Dendritic cell treated with granulocyte-macrophage colony-stimulating factor and Interleukin-4, amounts not matched to agents 40 ng/mL and 50 ng/mL, for 4 days (primary cell): Measurements from ENCODE around the gene NXN.
"Not testable (repeated sequence)": the region's sequence is repeated elsewhere in the genome, so short reads cannot be mapped to it uniquely, and the experiment has no call there.

Source experiments
- H3K27ac Mint-ChIP-seq: one replicate; pipeline ENCODE4 v1.8.0; 2022; ENCODE audit warnings: mild to moderate bottlenecking, mixed read lengths
- H3K27me3 Mint-ChIP-seq: one replicate; pipeline ENCODE4 v1.8.0; 2022; ENCODE audit warnings: mild to moderate bottlenecking, mixed read lengths
- H3K36me3 Mint-ChIP-seq: one replicate; pipeline ENCODE4 v1.8.0; 2022; ENCODE audit warnings: low read depth, mixed read lengths
- H3K4me1 Mint-ChIP-seq: one replicate; pipeline ENCODE4 v1.8.0; 2022; ENCODE audit warnings: low read depth, mixed read lengths
- H3K4me3 Mint-ChIP-seq: one replicate; pipeline ENCODE4 v1.8.0; 2022; ENCODE audit warnings: mild to moderate bottlenecking, moderate library complexity, mixed read lengths
- H3K9me3 Mint-ChIP-seq: one replicate; pipeline ENCODE4 v1.8.0; 2022; ENCODE audit warnings: mixed read lengths
- intact Hi-C: fragments of 100-400 bp; cut with micrococcal nuclease; formaldehyde crosslinking; loops from one replicate; pipeline ENCODE4 v1.15.0; 2022

Gene NXN

GRCh38 chr17:979212-979538 lies 401 bp downstream of the NXN start:
- intact Hi-C loops, result no loop called here
- H3K4me3 Mint-ChIP-seq, result peak overlapping the region; percentile 82
- H3K36me3 Mint-ChIP-seq, result no peaks in the 10 kb centered on the region

DNA sequence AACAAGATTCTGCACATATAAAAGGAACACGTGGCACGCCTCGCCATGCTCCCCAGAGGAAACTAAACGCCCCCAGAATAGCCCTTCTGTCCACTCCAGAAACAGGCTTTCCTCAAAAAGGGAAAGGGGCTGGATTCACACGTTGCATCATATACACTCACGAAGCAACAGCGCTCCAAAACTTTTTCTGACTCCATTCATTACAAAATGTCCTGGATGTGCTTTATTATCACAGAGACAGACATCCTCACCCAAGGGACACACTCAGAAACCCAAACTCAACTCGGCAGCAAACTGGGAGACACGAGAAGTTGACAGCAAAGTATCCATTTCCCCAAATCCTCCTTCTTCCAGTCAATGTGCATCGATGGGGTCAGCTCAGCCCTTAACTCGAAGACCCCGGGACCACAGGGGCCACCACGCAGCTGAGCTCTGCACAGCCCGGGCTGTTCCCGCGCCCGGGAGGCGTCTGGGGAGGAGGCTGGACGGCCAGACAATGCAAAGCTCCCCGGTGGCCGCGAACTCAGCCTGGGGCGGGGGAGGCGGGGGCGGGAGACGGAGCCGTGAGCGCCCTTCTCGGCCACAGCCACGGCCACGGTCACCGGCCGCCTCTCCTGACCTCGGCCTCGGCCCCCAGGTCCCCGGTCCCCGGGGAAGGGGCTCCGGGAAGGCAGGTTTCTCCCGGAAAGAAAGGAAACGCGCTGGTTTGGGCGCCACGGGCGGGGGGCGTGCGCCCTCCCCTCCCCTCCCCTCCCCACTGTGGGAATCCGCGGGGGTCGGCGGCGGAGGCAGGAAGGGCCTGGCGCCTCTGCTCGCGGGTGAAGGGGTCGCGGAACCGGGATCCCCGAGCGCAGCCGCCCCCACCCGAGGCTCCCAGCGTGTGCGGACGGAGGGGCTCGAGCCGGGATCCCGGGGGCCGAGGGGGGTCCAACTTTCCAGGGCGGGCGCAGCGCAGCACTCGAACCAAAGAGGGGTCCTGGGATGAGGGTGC lies 1.2 kb downstream of the NXN start:
- H3K27ac Mint-ChIP-seq, result no peak overlapping the region
- H3K9me3 Mint-ChIP-seq, result no peaks in the 10 kb centered on the region

More at GRCh38 chr17:979212-979538, 401 bp downstream of the NXN start:
- Mint-ChIP-seq H3K4me1 (peaks cover 32% of the 10 kb centered on the region), H3K27me3 (peaks cover 48% of the 10 kb centered on the region), H3K27ac (no peak overlapping the region), H3K9me3 (no peaks in the 10 kb centered on the region)

GRCh38 chr17:977166-977565 lies 2.4 kb downstream of the NXN start:
- H3K9me3 Mint-ChIP-seq, result no peaks in the 10 kb centered on the region

More for the DNA sequence above, 1.2 kb downstream of the NXN start:
- H3K4me1 Mint-ChIP-seq, result peaks cover 32% of the 10 kb centered on the region
- intact Hi-C loops, result no loop called here
- peak overlapping the region; percentile 49 for H3K4me3 Mint-ChIP-seq
- H3K27me3 Mint-ChIP-seq, result peaks cover 44% of the 10 kb centered on the region
- no peaks in the 10 kb centered on the region for H3K36me3 Mint-ChIP-seq

DNA sequence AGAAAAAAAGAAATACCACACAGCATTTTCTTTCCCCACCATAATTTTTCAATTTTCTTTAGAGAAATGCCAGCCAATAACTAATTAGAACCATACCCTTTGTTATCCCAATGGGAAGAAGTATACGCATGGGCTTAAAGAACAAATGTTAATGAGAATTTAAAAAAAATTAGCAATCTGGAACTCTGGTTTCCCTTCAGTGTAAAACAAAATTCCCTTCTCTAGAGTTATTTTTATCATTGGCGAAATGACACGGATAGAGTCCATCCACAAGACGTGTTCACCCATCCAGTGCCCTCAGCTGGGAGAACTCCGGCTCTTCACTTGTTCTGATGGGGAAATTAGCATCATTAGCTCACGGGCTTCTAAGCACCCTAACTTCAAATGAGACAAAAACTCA lies 3.3 kb downstream of the NXN start:
- H3K27ac Mint-ChIP-seq, result no peak overlapping the region
- H3K4me1 Mint-ChIP-seq, result peaks cover 31% of the 10 kb centered on the region
- no peak overlapping the region for H3K4me3 Mint-ChIP-seq
- H3K9me3 Mint-ChIP-seq, result no peaks in the 10 kb centered on the region
- peaks cover 55% of the 10 kb centered on the region for H3K27me3 Mint-ChIP-seq
- no peaks in the 10 kb centered on the region for H3K36me3 Mint-ChIP-seq
- intact Hi-C loops, result no loop called here

More at GRCh38 chr17:977166-977565, 2.4 kb downstream of the NXN start:
- no peaks in the 10 kb centered on the region for H3K36me3 Mint-ChIP-seq
- peaks cover 47% of the 10 kb centered on the region for H3K27me3 Mint-ChIP-seq
- peaks cover 32% of the 10 kb centered on the region for H3K4me1 Mint-ChIP-seq
- intact Hi-C loops, result no loop called here
- H3K27ac Mint-ChIP-seq, result no peak overlapping the region
- H3K4me3 Mint-ChIP-seq, result no peak overlapping the region

DNA sequence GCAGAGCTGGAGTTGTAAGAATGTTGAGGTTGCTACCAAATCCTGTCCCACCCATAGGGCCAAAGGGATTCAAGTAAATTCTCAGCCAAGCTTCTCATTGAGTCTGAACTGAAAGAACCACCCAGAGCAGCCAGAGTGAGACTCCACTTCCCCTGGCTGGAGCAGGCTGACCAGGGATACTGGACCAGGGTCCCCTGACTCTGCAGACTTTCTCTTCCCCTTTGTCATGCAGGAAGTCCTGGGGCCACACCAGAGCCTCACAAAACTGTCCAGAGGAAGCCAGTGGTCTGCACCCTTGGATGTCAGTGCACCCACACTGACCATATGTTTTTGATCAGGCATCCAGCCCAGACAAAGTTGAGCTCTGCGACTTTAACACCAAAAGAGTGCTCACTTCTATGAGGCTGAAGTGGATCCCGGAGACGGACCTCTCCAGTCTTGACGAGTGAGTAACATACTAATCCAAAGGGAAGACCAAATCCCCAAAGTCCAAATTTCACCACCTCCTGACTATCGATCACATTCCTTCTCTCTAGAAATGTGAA lies 4.1 kb downstream of the NXN start:
- peaks cover 23% of the 10 kb centered on the region for H3K4me1 Mint-ChIP-seq
- intact Hi-C loops, result no loop called here
- H3K27me3 Mint-ChIP-seq, result peaks cover 61% of the 10 kb centered on the region

DNA sequence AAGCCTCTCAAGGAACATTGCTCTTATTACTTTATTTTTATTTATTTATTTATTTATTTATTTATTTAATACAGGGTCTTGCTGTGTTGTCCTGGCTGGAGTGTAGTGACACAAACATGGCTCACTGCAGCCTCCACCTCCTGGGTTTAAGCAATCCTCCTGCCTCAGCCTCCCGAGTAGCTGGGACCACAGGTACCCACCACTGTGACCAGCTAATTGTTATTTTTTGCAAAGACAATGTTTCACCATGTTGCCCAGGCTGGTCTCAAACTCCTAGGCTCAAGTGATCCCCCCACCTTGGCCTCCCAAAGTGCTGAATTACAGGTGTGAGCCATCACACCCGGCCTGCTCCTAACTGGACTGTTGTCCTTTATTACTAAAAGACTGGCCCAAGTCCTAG lies 4.8 kb downstream of the NXN start:
- H3K4me1 Mint-ChIP-seq, result peaks cover 16% of the 10 kb centered on the region
- H3K27ac Mint-ChIP-seq, H3K36me3 Mint-ChIP-seq, H3K9me3 Mint-ChIP-seq, intact Hi-C loops, H3K4me3 Mint-ChIP-seq: not testable (repeated sequence)
- peaks cover 68% of the 10 kb centered on the region for H3K27me3 Mint-ChIP-seq

More for the DNA sequence above, 4.1 kb downstream of the NXN start:
- H3K9me3 Mint-ChIP-seq, result no peaks in the 10 kb centered on the region
- no peak overlapping the region for H3K4me3 Mint-ChIP-seq
- no peak overlapping the region for H3K27ac Mint-ChIP-seq
- H3K36me3 Mint-ChIP-seq, result no peaks in the 10 kb centered on the region

- peaks cover 73% of the 10 kb centered on the region for H3K27me3 Mint-ChIP-seq
- no peaks in the 10 kb centered on the region for H3K36me3 Mint-ChIP-seq
- no peak overlapping the region for H3K27ac Mint-ChIP-seq
- no peaks in the 10 kb centered on the region for H3K9me3 Mint-ChIP-seq
- no peak overlapping the region for H3K4me3 Mint-ChIP-seq
- peaks cover 12% of the 10 kb centered on the region for H3K4me1 Mint-ChIP-seq
- intact Hi-C loops, result no loop called here
These were observed 6.5 kb downstream of the NXN start for GRCh38 chr17:973053-973452.

- peaks cover 10% of the 10 kb centered on the region for H3K4me1 Mint-ChIP-seq
- H3K27ac Mint-ChIP-seq, H3K36me3 Mint-ChIP-seq, H3K9me3 Mint-ChIP-seq, intact Hi-C loops, H3K4me3 Mint-ChIP-seq: not testable (repeated sequence)
- H3K27me3 Mint-ChIP-seq, result peaks cover 71% of the 10 kb centered on the region
These were observed 7.7 kb downstream of the NXN start for GRCh38 chr17:971861-972260.

DNA sequence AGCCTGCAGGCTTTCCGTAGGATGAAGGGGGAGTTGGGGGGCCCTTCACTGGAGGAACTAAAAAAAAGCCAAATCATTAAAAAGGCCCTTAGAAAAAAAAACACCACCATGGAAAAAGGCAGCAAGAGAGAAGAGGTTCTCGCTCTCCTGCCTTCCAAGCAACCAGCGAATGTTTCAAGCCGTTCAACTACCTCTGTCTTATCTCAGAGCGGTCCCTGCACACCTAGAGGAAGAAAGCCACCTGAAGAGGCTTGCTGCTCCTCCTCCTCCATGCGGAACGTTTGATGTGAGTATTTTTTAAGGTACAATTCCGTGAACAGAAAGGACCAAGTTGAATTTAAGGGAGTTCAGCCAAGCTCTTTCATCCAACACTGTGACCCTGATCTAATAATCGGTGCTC lies 9.2 kb downstream of the NXN start:
- H3K27me3 Mint-ChIP-seq, result peaks cover 71% of the 10 kb centered on the region
- peaks cover 5% of the 10 kb centered on the region for H3K4me1 Mint-ChIP-seq
- intact Hi-C loops, result no loop called here
- H3K27ac Mint-ChIP-seq, result no peak overlapping the region
- no peaks in the 10 kb centered on the region for H3K36me3 Mint-ChIP-seq
- no peak overlapping the region for H3K4me3 Mint-ChIP-seq
- no peaks in the 10 kb centered on the region for H3K9me3 Mint-ChIP-seq

GRCh38 chr17:969811-970355 lies 9.7 kb downstream of the NXN start:
- peaks cover under 1% of the 10 kb centered on the region for H3K4me1 Mint-ChIP-seq
- no peaks in the 10 kb centered on the region for H3K9me3 Mint-ChIP-seq
- no peak overlapping the region for H3K4me3 Mint-ChIP-seq
- no peaks in the 10 kb centered on the region for H3K36me3 Mint-ChIP-seq
- no peak overlapping the region for H3K27ac Mint-ChIP-seq
- intact Hi-C loops, result no loop called here
- peaks cover 70% of the 10 kb centered on the region for H3K27me3 Mint-ChIP-seq

DNA sequence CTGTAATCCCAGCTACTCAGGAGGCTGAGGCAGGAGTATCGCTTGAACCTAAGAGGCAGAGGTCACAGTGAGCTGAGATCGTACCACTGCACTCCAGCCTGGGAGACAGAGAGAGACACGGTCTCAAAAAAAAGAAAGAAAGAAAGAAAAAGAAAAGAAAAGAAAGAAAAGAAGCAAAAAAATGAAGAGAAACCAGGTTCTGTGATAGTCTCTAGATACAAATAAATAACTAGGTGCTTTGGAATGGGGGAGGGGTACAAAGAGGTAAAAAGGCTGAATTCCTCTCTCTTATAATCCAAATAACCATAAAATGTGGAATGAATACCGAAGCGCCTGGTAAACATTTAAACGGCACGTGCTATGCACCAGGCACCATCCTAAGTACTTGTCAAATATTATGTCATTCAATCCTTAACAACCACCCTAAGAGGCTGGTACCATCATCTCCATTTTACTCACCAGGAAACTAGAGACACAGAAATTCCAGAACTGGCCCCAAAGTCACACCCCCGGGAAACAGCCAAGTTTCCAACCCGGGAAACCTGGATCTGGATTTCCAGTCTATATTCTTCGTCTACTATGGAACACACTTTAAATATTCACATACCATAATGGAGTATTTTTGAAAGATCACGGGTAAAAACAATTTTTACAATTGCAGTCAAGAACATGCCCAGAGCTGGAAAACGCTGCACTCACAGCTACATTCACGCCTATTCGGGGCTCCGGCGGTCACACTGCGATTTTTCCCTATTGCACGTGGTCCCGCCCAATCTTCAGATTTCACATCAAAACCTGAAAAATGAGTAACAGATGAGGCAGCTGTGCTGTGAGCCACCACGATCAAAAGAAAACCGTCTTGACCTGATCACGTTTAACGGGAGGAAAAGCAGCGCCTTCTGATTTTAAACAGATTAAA lies 10.5 kb downstream of the NXN start:
- intact Hi-C loops, result no loop called here
- H3K4me3 Mint-ChIP-seq, result no peak overlapping the region
- no peaks in the 10 kb centered on the region for H3K9me3 Mint-ChIP-seq
- no peaks in the 10 kb centered on the region for H3K36me3 Mint-ChIP-seq
- no peak overlapping the region for H3K27ac Mint-ChIP-seq
- peaks cover 68% of the 10 kb centered on the region for H3K27me3 Mint-ChIP-seq
- H3K4me1 Mint-ChIP-seq, result no peaks in the 10 kb centered on the region

- Mint-ChIP-seq H3K27ac (no peak overlapping the region), H3K9me3 (no peaks in the 10 kb centered on the region), H3K4me3 (no peak overlapping the region), H3K27me3 (peaks cover 73% of the 10 kb centered on the region), H3K4me1 (no peaks in the 10 kb centered on the region), H3K36me3 (no peaks in the 10 kb centered on the region)
- intact Hi-C loops, result no loop called here
These were observed 12.5 kb downstream of the NXN start for GRCh38 chr17:967122-967521.

DNA sequence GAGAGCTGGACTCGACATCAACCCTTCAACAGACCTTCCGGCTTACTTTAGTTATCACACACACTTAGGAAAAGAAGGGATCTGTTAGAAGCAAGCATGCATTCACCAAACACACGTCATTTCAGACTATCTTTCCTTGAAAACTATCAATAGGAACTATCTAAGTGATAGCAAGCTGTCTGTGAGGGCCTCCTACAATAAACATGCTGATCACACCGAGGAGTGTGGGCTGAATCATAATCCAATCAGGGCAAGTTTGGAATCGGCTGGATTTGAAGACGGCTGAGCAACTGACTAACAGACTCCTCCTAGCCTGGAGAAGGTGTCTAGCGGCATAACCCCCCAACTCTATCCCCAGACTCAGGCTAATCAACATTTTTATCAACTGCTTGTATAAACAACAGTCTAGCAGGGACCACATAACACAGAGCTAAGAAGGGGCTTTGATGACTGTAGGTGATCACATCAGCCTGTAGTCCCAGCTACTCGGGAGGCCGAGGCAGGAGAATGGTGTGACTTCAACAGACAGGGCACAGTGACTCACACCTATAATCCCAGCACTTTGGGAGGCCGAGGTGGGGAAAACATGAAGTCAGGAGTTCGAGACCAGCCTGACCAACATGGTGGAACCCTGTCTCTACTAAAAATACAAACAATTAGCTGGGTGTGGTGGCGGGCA lies 14.1 kb downstream of the NXN start:
- H3K4me3 Mint-ChIP-seq, result no peak overlapping the region
- no peak overlapping the region for H3K27ac Mint-ChIP-seq
- intact Hi-C loops, result no loop called here
- peaks cover 65% of the 10 kb centered on the region for H3K27me3 Mint-ChIP-seq
- H3K36me3 Mint-ChIP-seq, result no peaks in the 10 kb centered on the region
- H3K9me3 Mint-ChIP-seq, result no peaks in the 10 kb centered on the region
- no peaks in the 10 kb centered on the region for H3K4me1 Mint-ChIP-seq
